ENCODE measurements around the gene PGLYRP2. TPM values are rescaled to one million over a fixed set of nuclear protein-coding genes. Genes with fewer than 3 reads are reported as not detected.

Gene PGLYRP2
- polyA plus RNA-seq, 1 of the 3 experiments (the other 2 are of a cell fraction), result not detected

DNA sequence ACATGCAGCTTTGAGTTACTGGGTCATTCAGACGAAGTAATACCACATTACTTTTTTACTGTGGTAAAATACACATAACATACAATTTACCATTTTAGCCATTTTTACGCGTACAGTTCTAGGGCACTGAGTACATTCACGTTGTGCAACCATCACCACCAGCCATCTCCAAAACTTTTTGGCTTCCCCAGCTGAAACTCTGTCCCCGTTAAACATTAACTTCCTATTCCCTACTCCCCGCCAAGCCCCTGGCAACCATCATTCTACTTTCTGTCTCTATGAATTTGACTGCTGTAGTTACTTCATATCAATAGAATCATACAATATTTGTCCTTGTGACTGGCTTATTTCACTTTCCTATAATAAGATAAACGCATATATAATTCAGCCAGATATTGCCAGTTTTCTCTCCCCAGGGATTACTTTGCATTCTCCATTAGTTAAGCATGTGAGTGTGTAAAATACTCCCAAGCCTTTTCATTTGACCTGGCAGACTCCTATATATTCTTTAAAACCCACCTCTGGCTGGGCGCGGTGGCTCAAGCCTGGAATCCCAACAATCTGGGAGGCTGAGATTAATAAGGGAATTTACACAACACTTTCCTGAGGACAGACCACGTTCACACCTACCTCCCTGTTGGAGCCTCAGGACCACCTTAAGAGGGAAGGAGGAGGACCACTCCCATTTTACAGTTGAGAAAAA, 19.0 kb upstream of the PGLYRP2 start:
- POLR2A ChIA-PET, result no interaction called here
- TF ChIP-seq RCOR1 (IDR thresholded peaks at IDR 0.05; ENCODE audit: low read length) (no peak), RXRA (IDR thresholded peaks at IDR 0.05; ENCODE audit: borderline replicate concordance, low read depth) (no peak), MEF2A (IDR thresholded peaks at IDR 0.05; ENCODE audit: borderline replicate concordance, low read depth) (no peak), RAD21 (IDR thresholded peaks at IDR 0.05; ENCODE audit: low read length) (no peak), FOSL2 (IDR thresholded peaks at IDR 0.05; ENCODE audit: borderline replicate concordance, low read depth) (no peak), TEAD4 (IDR thresholded peaks at IDR 0.05; ENCODE audit: borderline replicate concordance, insufficient read depth) (no peak), NFIC (IDR thresholded peaks at IDR 0.05; ENCODE audit: borderline replicate concordance) (no peak), TCF12 (IDR thresholded peaks at IDR 0.05) (no peak), FOXM1 (IDR thresholded peaks at IDR 0.05; ENCODE audit: low read depth) (no peak), JUND (IDR thresholded peaks at IDR 0.05) (no peak), CHD2 (IDR thresholded peaks at IDR 0.05; ENCODE audit: low read length, partially characterized antibody) (no peak)
- TF ChIP-seq, protein P1, sequence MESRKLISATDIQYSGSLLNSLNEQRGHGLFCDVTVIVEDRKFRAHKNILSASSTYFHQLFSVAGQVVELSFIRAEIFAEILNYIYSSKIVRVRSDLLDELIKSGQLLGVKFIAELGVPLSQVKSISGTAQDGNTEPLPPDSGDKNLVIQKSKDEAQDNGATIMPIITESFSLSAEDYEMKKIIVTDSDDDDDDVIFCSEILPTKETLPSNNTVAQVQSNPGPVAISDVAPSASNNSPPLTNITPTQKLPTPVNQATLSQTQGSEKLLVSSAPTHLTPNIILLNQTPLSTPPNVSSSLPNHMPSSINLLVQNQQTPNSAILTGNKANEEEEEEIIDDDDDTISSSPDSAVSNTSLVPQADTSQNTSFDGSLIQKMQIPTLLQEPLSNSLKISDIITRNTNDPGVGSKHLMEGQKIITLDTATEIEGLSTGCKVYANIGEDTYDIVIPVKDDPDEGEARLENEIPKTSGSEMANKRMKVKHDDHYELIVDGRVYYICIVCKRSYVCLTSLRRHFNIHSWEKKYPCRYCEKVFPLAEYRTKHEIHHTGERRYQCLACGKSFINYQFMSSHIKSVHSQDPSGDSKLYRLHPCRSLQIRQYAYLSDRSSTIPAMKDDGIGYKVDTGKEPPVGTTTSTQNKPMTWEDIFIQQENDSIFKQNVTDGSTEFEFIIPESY (IDR thresholded peaks at IDR 0.05; ENCODE audit: borderline replicate concordance, low read depth), result no peak
- TF ChIP-seq, protein P2, sequence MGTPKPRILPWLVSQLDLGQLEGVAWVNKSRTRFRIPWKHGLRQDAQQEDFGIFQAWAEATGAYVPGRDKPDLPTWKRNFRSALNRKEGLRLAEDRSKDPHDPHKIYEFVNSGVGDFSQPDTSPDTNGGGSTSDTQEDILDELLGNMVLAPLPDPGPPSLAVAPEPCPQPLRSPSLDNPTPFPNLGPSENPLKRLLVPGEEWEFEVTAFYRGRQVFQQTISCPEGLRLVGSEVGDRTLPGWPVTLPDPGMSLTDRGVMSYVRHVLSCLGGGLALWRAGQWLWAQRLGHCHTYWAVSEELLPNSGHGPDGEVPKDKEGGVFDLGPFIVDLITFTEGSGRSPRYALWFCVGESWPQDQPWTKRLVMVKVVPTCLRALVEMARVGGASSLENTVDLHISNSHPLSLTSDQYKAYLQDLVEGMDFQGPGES (IDR thresholded peaks at IDR 0.05; ENCODE audit: low read depth, low read length), result no peak
- TF ChIP-seq, protein P3, sequence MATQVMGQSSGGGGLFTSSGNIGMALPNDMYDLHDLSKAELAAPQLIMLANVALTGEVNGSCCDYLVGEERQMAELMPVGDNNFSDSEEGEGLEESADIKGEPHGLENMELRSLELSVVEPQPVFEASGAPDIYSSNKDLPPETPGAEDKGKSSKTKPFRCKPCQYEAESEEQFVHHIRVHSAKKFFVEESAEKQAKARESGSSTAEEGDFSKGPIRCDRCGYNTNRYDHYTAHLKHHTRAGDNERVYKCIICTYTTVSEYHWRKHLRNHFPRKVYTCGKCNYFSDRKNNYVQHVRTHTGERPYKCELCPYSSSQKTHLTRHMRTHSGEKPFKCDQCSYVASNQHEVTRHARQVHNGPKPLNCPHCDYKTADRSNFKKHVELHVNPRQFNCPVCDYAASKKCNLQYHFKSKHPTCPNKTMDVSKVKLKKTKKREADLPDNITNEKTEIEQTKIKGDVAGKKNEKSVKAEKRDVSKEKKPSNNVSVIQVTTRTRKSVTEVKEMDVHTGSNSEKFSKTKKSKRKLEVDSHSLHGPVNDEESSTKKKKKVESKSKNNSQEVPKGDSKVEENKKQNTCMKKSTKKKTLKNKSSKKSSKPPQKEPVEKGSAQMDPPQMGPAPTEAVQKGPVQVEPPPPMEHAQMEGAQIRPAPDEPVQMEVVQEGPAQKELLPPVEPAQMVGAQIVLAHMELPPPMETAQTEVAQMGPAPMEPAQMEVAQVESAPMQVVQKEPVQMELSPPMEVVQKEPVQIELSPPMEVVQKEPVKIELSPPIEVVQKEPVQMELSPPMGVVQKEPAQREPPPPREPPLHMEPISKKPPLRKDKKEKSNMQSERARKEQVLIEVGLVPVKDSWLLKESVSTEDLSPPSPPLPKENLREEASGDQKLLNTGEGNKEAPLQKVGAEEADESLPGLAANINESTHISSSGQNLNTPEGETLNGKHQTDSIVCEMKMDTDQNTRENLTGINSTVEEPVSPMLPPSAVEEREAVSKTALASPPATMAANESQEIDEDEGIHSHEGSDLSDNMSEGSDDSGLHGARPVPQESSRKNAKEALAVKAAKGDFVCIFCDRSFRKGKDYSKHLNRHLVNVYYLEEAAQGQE (IDR thresholded peaks at IDR 0.05; ENCODE audit: low read depth, low read length), result no peak
- TF ChIP-seq, protein P4, sequence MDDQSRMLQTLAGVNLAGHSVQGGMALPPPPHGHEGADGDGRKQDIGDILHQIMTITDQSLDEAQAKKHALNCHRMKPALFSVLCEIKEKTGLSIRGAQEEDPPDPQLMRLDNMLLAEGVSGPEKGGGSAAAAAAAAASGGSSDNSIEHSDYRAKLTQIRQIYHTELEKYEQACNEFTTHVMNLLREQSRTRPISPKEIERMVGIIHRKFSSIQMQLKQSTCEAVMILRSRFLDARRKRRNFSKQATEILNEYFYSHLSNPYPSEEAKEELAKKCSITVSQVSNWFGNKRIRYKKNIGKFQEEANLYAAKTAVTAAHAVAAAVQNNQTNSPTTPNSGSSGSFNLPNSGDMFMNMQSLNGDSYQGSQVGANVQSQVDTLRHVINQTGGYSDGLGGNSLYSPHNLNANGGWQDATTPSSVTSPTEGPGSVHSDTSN (IDR thresholded peaks at IDR 0.05), result no peak
- no peak overlapping the region for H2AFZ ChIP-seq (ENCODE audit: low read depth)

More for the DNA sequence above, 19.0 kb upstream of the PGLYRP2 start:
- no peaks in the 10 kb centered on the region for H3F3A ChIP-seq (replicated peaks; ENCODE audit: insufficient read depth)
- 41% methylated on average over 10 of the region's 10 CpGs for WGBS (ENCODE audit: low lambda C conversion rate)
- H3K4me2 ChIP-seq, result no peak overlapping the region
- no peaks in the 10 kb centered on the region for H3K4me1 ChIP-seq (ENCODE audit: control insufficient read depth in 1 of 2, insufficient read depth in 2 of 2, low read depth in 1 of 2, low read length in 1 of 2)
- CTCF ChIA-PET, result no interaction called here
- no peak overlapping the region for H3K4me3 ChIP-seq (ENCODE audit: low read depth in 2 of 2, low read length in 1 of 2)
- no peaks in the 10 kb centered on the region for H3K9me3 ChIP-seq
- H4K20me1 ChIP-seq (ENCODE audit: insufficient read depth), result no peaks in the 10 kb centered on the region
- DNase-seq, result no peak
- H3K9ac ChIP-seq, result no peak overlapping the region
- H3K9me2 ChIP-seq, result no peaks in the 10 kb centered on the region
- no peak overlapping the region for H3K27ac ChIP-seq (ENCODE audit: low read depth in 2 of 2, low read length in 1 of 2)
- no peaks in the 10 kb centered on the region for H3K79me2 ChIP-seq (ENCODE audit: insufficient read depth)
- peaks cover 22% of the 10 kb centered on the region; the same call in 1 of the 2 replicates for H3K27me3 ChIP-seq (ENCODE audit: insufficient read depth)
- no peaks in the 10 kb centered on the region for H3K36me3 ChIP-seq (replicated peaks in 1 of 2; ENCODE audit: control insufficient read depth in 1 of 2, insufficient read depth in 2 of 2, low read length in 1 of 2)

Data from SK-N-SH (cell line).